Erythroblast (primary cell): Measurements from ENCODE around the gene KCNT2.

Experiments
- GATA1 ChIP-seq: IDR thresholded peaks from 2 replicates; pipeline ENCODE4 v1.6.1; 2011; ENCODE audit warnings: low read depth, mild to moderate bottlenecking, control low read depth, low read length, moderate library complexity
- POLR2A ChIP-seq: IDR thresholded peaks from 2 replicates; pipeline ENCODE4 v1.6.1; 2011; ENCODE audit warnings: mild to moderate bottlenecking, low read length

- TF ChIP-seq POLR2A: no peak
- TF ChIP-seq GATA1: no peak
Measured at GRCh38 chr1:196563768-196564167, 44.5 kb downstream of the KCNT2 start.
